Activated T-cell treated with anti-CD3 and anti-CD28 coated beads for 48 hours (primary cell): ENCODE results near the gene ATF4.

ENCODE experiments used
- DNase-seq: peaks from one replicate; pipeline ENCODE4 v3.0.0-alpha.2; 2020; ENCODE audit warnings: low read depth

Gene ATF4

GRCh38 chr22:39528681-39529486 is 8.5 kb downstream of the ATF4 start:
- DNase-seq = peak; percentile 89

GRCh38 chr22:39529487-39529851 is 9.1 kb downstream of the ATF4 start:
- no peak for DNase-seq

- DNase-seq = no peak
Measured at GRCh38 chr22:39530116-39530515, 9.8 kb downstream of the ATF4 start.

GRCh38 chr22:39530692-39531331 is 10.4 kb downstream of the ATF4 start:
- DNase-seq = no peak

GRCh38 chr22:39532215-39533073 is 12.1 kb downstream of the ATF4 start, which contains the start of gene RPS19BP1:
RPS19BP1 (minus strand) TSS chr22:39532748; CDS start chr22:39532738, 10 bp downstream.
- peak; percentile 99 for DNase-seq

- no peak for DNase-seq
Measured at GRCh38 chr22:39534092-39534506, 13.7 kb downstream of the ATF4 start.

- peak; percentile 82 for DNase-seq
Measured at GRCh38 chr22:39534591-39535356, 14.4 kb downstream of the ATF4 start.

GRCh38 chr22:39535357-39535725 is 15.0 kb downstream of the ATF4 start:
- no peak for DNase-seq

- no peak for DNase-seq
Measured at GRCh38 chr22:39535831-39536449, 15.6 kb downstream of the ATF4 start.

GRCh38 chr22:39536711-39537110 is 16.3 kb downstream of the ATF4 start:
- DNase-seq = no peak

GRCh38 chr22:39537975-39538374 is 17.6 kb downstream of the ATF4 start:
- no peak for DNase-seq

GRCh38 chr22:39543095-39543494 is 22.7 kb downstream of the ATF4 start:
- no peak for DNase-seq

- peak; percentile 55 for DNase-seq
Measured at GRCh38 chr22:39545386-39546365, 25.3 kb downstream of the ATF4 start.

- DNase-seq = no peak
Measured at GRCh38 chr22:39546889-39547586, 26.7 kb downstream of the ATF4 start.

GRCh38 chr22:39547587-39547947 is 27.2 kb downstream of the ATF4 start:
- DNase-seq = no peak

GRCh38 chr22:39553429-39553828 is 33.1 kb downstream of the ATF4 start:
- no peak for DNase-seq

GRCh38 chr22:39554151-39554550 is 33.8 kb downstream of the ATF4 start:
- DNase-seq = no peak

GRCh38 chr22:39556970-39557841 is 36.8 kb downstream of the ATF4 start:
- DNase-seq = no peak
